H1 (cell line): ENCODE data around the gene RMND1. TPM values are rescaled to one million over a fixed set of nuclear protein-coding genes. Genes with fewer than 3 reads are reported as not detected.

Experiments used
- CEBPB ChIP-seq: IDR thresholded peaks from 2 replicates; pipeline ENCODE4 v1.6.1; 2012; ENCODE audit warnings: low read depth, low read length
- JUND ChIP-seq: IDR thresholded peaks from 2 replicates; pipeline ENCODE4 v1.6.1; 2011; ENCODE audit warnings: mild to moderate bottlenecking, improper control_type of control experiment, low read length
- SIRT6 ChIP-seq: IDR thresholded peaks from one replicate; pipeline ENCODE4 v1.7.1; 2012; ENCODE audit warnings: low read length, inconsistent platforms
- polyA plus RNA-seq, 7 experiments: library from polyadenylated mRNA; depleted of rRNA in 3 of 7; stranded (reverse) in 5 of 7; unstranded in 2 of 7; fragments of >200 nt in 5 of 7; fragments of 200-250 nt in 2 of 7; gene quantifications; 1 replicate in 5 of 7; 2 replicates in 1 of 7; 4 replicates in 1 of 7; pipeline versions ENCODE4 v1.2.1 to v1.2.3, GENCODE V29; 2011 to 2013; ENCODE audit warnings: missing spikeins in 2 of 7, mixed read lengths in 2 of 7
- total RNA-seq: library from RNA; stranded (reverse); fragmentation: NEBNext Ultra II Directional; extraction: Animal tissue kit (Norgen Biotek cat#: 25700); gene quantifications from 2 replicates; pipeline ENCODE4 v1.2.1, GENCODE V29; 2021

The RMND1 gene
- total and polyA plus RNA-seq, 2 of the 8 experiments (the other 6 are each of a cell fraction or from before 2014, with no cell fraction given) = 7.3 to 21.9 TPM

- TF ChIP-seq SIRT6 (no peak), JUND (no peak), CEBPB (no peak)
Measured at GRCh38 chr6:151445482-151445881, 6.4 kb downstream of the RMND1 start (continued).
